Fibroblast of the aortic adventitia (primary cell): ENCODE results near the gene ARPIN. TPM values are rescaled to one million over a fixed set of nuclear protein-coding genes. Genes with fewer than 3 reads are reported as not detected.
"Not testable (repeated sequence)": the region's sequence is repeated elsewhere in the genome, so short reads cannot be mapped to it uniquely, and the experiment has no call there.

Experiments
- DNase-seq: peaks from one replicate; pipeline ENCODE4 v3.0.0-alpha.2; 2010; ENCODE audit warnings: low read depth
- H3K4me3 ChIP-seq: 2 replicates; pipeline ENCODE4 v1.5.1; 2011; ENCODE audit warnings: low read depth, mild to moderate bottlenecking, control low read depth, low read length, moderate library complexity
- CTCF ChIP-seq: IDR thresholded peaks from 2 replicates; pipeline ENCODE4 v1.5.1; 2011; ENCODE audit warnings: mild to moderate bottlenecking, low read length, control low read depth, inconsistent platforms; ENCODE audit not compliant: insufficient read depth
- total RNA-seq: library from RNA; depleted of rRNA; stranded (reverse); fragments of >200 nt; gene quantifications from 2 replicates; pipeline ENCODE4 v1.2.3, GENCODE V29; 2012; ENCODE audit warnings: low replicate concordance

ARPIN gene
- total RNA-seq, 1 donor, result 17.6 TPM

GRCh38 chr15:89939910-89940309 lies 27.2 kb upstream of the ARPIN start:
- no peak for DNase-seq
- TF ChIP-seq CTCF, result no peak
- H3K4me3 ChIP-seq, result no peak overlapping the region

DNA sequence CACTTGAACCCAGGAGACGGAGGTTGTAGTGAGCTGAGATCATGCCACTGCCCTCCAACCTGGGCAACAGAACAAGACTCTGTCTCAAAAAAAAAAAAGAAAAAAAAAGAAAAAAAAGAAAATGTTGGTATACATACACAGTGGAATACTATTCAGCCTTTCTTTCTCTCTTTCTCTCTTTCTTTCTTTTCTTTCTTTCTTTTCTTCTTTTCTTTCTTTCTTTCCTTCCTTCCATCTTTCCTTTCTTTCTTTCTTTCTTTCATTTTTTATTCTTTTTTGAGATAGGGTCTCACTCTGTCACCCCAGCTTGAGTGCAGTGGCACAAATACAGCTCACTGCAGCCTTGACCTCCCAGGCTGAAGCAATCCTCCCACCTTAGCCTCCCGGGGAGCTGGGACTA lies 26.6 kb upstream of the ARPIN start:
- not testable (repeated sequence) for H3K4me3 ChIP-seq, DNase-seq

DNA sequence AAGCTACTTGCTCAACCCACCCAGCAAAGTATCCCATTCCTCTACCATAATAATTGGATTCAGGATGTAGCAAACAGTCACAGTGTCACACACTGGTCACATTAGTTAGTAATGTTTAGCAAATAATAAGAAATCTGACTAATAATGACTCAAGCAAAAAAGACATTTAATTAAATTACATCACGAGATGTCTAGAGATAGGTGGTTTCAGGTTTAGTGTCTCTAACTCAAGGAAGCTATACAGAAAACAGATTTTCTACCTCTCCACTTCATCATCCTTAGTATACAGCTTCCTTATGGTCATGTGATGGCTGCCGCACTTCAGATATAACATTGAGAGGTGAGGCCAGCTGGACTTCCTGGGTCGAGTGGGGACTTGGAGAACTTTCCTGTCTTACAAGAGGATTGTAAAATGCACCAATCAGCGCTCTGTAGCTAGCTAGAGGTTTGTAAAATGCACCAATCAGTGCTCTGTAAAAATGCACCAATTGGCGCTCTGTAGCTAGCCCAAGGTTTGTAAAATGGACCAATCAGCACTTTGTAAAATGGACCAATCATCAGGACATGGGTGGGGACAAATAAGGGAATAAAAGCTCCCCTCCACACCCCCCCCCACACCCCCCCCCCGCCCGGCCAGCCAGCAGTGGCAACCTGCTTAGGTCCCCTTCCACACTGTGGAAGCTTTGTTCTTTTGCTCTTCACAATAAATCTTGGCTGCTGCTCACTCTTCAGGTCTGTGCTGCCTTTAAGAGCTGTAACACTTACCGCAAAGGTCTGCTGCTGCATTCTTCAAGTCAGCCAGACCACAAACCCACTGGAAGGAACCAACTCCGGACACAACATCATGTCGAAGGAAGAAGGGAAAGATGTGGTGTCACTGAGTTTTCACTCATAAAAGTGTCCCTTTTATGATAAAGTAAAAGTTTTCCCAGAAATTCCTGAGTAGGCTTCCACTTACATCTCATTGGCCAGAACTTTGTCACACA lies 24.9 kb upstream of the ARPIN start:
- DNase-seq, result no peak
- no peak overlapping the region for H3K4me3 ChIP-seq
- TF ChIP-seq CTCF, result no peak

GRCh38 chr15:89936786-89937265 lies 24.1 kb upstream of the ARPIN start:
- DNase-seq, result no peak
- no peak overlapping the region for H3K4me3 ChIP-seq
- TF ChIP-seq CTCF, result no peak

DNA sequence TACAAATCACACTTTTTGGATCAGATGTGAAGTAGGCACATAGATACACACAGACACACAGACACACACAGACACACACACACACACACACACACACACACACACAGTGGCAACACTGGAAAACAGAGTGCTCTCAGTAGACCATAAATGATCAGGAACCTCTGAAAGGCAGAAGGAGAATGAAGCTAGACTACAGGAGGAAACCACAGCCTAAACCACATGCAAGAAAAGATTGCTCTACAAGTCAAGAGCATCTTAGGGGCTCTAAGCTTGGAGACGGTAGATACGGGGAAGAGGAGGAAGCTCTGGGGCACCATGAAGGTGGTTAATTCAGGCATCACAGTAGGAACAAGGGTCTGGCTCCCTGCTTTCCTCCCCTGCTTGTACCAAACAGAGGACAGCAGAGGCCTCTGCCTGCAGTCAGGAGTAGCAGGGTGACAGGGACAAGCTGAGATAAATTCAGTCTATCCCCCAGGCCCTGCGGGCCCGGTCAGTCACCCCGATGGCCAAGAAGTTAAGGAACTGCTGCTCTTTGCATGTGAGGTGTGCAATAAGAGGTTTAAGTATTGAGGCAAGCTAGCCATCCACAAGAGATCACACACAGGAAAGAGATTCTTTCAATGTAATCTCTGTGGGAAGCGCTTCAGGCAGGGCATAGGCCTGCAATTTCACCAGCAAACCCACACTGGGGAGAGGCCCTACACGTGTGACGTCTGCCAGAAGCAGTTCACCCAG lies 23.5 kb upstream of the ARPIN start:
- TF ChIP-seq CTCF, result no peak
- H3K4me3 ChIP-seq, result no peak overlapping the region
- no peak for DNase-seq

- TF ChIP-seq CTCF, result no peak
- no peak overlapping the region for H3K4me3 ChIP-seq
- no peak for DNase-seq
Measured at GRCh38 chr15:89932880-89933279, 20.1 kb upstream of the ARPIN start.

DNA sequence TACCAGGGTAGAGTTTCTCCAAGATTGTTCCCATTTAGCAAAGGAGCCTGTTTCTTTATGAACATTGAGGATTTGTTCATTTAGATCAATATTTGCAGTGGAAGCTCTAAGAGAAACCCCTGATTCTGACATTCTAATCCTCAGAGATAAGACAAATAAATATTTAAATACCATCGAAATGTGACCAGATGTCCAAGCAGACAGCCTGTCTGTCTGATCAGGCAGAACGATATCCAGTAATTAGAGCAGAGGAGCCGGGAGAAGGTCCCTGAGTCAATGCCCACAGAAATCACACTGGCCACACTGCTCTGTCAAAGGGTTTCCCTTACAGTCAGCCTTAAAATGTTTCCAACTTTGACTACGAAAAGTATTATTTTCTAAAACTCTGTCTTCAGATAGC lies 15.7 kb upstream of the ARPIN start:
- no peak overlapping the region for H3K4me3 ChIP-seq
- DNase-seq, result no peak
- no peak for TF ChIP-seq CTCF
